SU-DHL-6 (cell line): Measurements from ENCODE around the gene ZHX3.

Experiments used
- H2AFZ ChIP-seq: fragments of 200-600 bp; sonication (generic); 2 replicates; pipeline ENCODE4 v1.6.1; 2014; ENCODE audit warnings: low read depth, mild to moderate bottlenecking, moderate library complexity, mixed read lengths, antibody characterized with exemption, low read length; ENCODE audit not compliant: severe bottlenecking
- H3F3A ChIP-seq: fragments of 200-600 bp; shearing (Covaris generic); 2 replicates; pipeline ENCODE4 v1.6.0; 2016; ENCODE audit warnings: antibody characterized with exemption, mild to moderate bottlenecking; ENCODE audit not compliant: insufficient read depth
- H3K27ac ChIP-seq: fragments of 200-600 bp; sonication (generic); 2 replicates; pipeline ENCODE4 v1.5.1; 2016; ENCODE audit warnings: low read depth, mild to moderate bottlenecking, low read length, moderate library complexity, mixed read lengths
- H3K27me3 ChIP-seq: fragments of 200-600 bp; sonication (generic), shearing (Covaris generic); 2 replicates; pipeline ENCODE4 v1.6.0; 2014; ENCODE audit warnings: mild to moderate bottlenecking, low read length
- H3K36me3 ChIP-seq: fragments of 200-600 bp; sonication (generic); 2 replicates; pipeline ENCODE4 v1.6.1; 2014; ENCODE audit warnings: mild to moderate bottlenecking, low read length, mixed read lengths
- H3K4me2 ChIP-seq: fragments of 300-600, 200-600 bp; shearing (Covaris generic), sonication (generic); 2 replicates; pipeline ENCODE4 v1.6.0; 2014; ENCODE audit warnings: low read length, low read depth, mild to moderate bottlenecking; ENCODE audit not compliant: poor library complexity, severe bottlenecking
- H3K4me3 ChIP-seq: fragments of 200-600 bp; sonication (generic); 2 replicates; pipeline ENCODE4 v1.5.1; 2014; ENCODE audit warnings: antibody characterized with exemption, low read length, mild to moderate bottlenecking, mixed read lengths; ENCODE audit not compliant: insufficient read depth, poor library complexity, severe bottlenecking
- H3K79me2 ChIP-seq: fragments of 200-600 bp; sonication (generic); 2 replicates; pipeline ENCODE4 v1.6.1; 2014; ENCODE audit warnings: mild to moderate bottlenecking, low read length, moderate library complexity; ENCODE audit not compliant: insufficient read depth
- H3K9ac ChIP-seq: fragments of 200-600 bp; sonication (generic); 2 replicates; pipeline ENCODE4 v1.7.0; 2014; ENCODE audit warnings: mild to moderate bottlenecking, low read length
- H3K9me2 ChIP-seq: fragments of 200-600 bp; sonication (generic); replicated peaks from 2 replicates; pipeline ENCODE4 v1.6.1; 2014; ENCODE audit warnings: low read length; ENCODE audit not compliant: insufficient read depth
- H3K9me3 ChIP-seq: fragments of 200-600 bp; sonication (generic); 2 replicates; pipeline ENCODE4 v1.6.1; 2014; ENCODE audit warnings: low read length, mixed read lengths; ENCODE audit not compliant: insufficient read depth
- H4K20me1 ChIP-seq: fragments of 200-600 bp; sonication (generic); 2 replicates; pipeline ENCODE4 v1.6.1; 2014; ENCODE audit warnings: low read depth, mild to moderate bottlenecking, antibody characterized with exemption, low read length, moderate library complexity, mixed read lengths
- EZH2phosphoT487 ChIP-seq: fragments of 200-600 bp; sonication (generic), shearing (Covaris generic); conservative IDR thresholded peaks from 2 replicates; pipeline ENCODE4 v1.6.1; 2018; ENCODE audit warnings: mild to moderate bottlenecking, antibody characterized with exemption, low read length, moderate library complexity, mixed read lengths
- TF ChIP-seq, protein P1 (sequence below): fragments of 200-600 bp; sonication (generic); IDR thresholded peaks from one replicate; pipeline ENCODE4 v1.5.1; 2017; ENCODE audit warnings: antibody characterized with exemption, mild to moderate bottlenecking, low read length, moderate library complexity; ENCODE audit not compliant: insufficient read depth, poor library complexity, severe bottlenecking

The ZHX3 gene

GRCh38 chr20:41140226-41141133 is 177.1 kb downstream of the ZHX3 start:
- TF ChIP-seq, protein P1, sequence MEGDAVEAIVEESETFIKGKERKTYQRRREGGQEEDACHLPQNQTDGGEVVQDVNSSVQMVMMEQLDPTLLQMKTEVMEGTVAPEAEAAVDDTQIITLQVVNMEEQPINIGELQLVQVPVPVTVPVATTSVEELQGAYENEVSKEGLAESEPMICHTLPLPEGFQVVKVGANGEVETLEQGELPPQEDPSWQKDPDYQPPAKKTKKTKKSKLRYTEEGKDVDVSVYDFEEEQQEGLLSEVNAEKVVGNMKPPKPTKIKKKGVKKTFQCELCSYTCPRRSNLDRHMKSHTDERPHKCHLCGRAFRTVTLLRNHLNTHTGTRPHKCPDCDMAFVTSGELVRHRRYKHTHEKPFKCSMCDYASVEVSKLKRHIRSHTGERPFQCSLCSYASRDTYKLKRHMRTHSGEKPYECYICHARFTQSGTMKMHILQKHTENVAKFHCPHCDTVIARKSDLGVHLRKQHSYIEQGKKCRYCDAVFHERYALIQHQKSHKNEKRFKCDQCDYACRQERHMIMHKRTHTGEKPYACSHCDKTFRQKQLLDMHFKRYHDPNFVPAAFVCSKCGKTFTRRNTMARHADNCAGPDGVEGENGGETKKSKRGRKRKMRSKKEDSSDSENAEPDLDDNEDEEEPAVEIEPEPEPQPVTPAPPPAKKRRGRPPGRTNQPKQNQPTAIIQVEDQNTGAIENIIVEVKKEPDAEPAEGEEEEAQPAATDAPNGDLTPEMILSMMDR, result no peak
- TF ChIP-seq EZH2phosphoT487, result no peak
- Histone ChIP-seq H3K9me2 (no peaks in the 10 kb centered on the region), H3K9ac (no peak overlapping the region), H3K36me3 (no peaks in the 10 kb centered on the region), H3K79me2 (peaks cover 71% of the 10 kb centered on the region), H3K4me3 (no peak overlapping the region), H3K27me3 (no peaks in the 10 kb centered on the region), H3F3A (0 out of 2 replicates have a peak, but pooled peaks cover 5% of the 10 kb centered on the region), H3K9me3 (no peaks in the 10 kb centered on the region), H4K20me1 (no peaks in the 10 kb centered on the region; the same call in 1 of the 2 replicates), H2AFZ (no peak overlapping the region), H3K27ac (no peak overlapping the region), H3K4me2 (no peak overlapping the region)

GRCh38 chr20:41139227-41140093 is 178.1 kb downstream of the ZHX3 start:
- Histone ChIP-seq H3F3A (0 out of 2 replicates have a peak, but pooled peaks cover 5% of the 10 kb centered on the region), H3K9me3 (no peaks in the 10 kb centered on the region), H3K79me2 (peaks cover 60% of the 10 kb centered on the region), H3K27ac (no peak overlapping the region), H3K36me3 (no peaks in the 10 kb centered on the region), H3K9ac (no peak overlapping the region), H2AFZ (no peak overlapping the region), H4K20me1 (no peaks in the 10 kb centered on the region; the same call in 1 of the 2 replicates), H3K4me2 (peak overlapping the region; percentile 75), H3K4me3 (no peak overlapping the region), H3K9me2 (no peaks in the 10 kb centered on the region), H3K27me3 (no peaks in the 10 kb centered on the region)
- no peak for TF ChIP-seq EZH2phosphoT487
- TF ChIP-seq, protein P1, result no peak

DNA sequence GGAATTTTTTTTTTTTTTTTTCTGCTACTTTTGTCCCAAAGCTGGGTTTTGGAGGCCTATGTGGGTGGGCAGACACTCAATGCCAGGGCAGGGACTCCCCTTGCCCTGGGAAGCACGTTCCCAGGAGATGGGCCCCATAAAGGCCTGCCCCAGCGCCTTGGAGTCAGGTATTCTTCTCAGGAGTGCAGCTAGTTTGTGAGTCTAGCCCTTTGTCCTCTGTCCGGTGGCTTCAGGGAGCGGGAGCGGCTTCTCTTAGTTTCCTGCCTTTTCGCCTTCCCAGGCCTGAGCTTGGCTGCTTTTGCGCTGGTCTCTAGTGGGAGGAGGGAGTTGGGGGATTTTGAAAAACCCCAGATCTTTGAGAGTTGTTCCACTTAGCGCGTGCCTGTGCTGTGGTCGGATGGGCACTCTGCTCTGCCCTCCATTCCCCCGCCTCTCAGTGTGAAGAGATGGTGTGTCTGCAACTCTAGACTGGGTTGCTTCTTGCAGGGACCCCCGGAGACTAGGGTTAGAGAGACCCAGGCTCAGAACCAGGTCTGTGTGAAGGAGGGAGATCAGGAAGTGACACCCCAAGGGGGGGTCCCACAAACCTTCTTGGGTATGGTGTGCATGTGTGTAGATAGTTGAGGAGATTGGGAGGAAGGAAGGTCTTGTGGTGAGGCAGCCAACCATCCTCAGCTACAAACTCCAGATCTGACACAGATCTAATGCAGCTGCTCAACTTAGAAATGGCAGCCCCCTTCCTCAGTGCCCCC is 178.9 kb downstream of the ZHX3 start:
- Histone ChIP-seq H3K4me3 (peak overlapping the region; percentile 72), H3K9me3 (no peaks in the 10 kb centered on the region), H3K79me2 (peaks cover 53% of the 10 kb centered on the region), H3K36me3 (no peaks in the 10 kb centered on the region), H3K9me2 (no peaks in the 10 kb centered on the region), H3F3A (0 out of 2 replicates have a peak, but pooled peaks cover 5% of the 10 kb centered on the region), H4K20me1 (no peaks in the 10 kb centered on the region; the same call in 1 of the 2 replicates), H3K27me3 (no peaks in the 10 kb centered on the region), H3K27ac (peak overlapping the region; percentile 50), H3K4me2 (peak overlapping the region; percentile 75), H2AFZ (no peak overlapping the region), H3K9ac (peak overlapping the region; percentile 80)
- TF ChIP-seq EZH2phosphoT487, result no peak
- TF ChIP-seq, protein P1, result no peak
